Measurements from ENCODE around the gene WBP2.
"Not testable (repeated sequence)": the region's sequence is repeated elsewhere in the genome, so short reads cannot be mapped to it uniquely, and the experiment has no call there.

DNA sequence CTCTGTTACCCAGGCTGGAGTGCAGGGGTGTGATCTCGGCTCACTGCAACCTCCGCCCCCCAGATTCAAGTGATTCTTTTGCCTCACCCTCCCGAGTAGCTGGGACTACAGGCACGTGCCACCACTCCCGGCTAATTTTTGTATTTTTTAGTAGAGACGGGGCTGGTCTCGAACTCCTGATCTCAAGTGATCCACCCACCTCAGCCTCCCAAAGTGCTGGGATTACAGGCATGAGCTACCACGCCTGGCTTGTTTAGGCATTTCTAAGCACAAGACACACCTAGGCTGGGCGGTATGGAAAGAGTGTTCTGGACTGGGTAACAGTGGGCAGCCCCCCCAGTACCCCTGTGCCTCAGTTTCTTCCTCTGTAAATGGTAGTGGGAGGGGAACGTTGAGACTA, 15.1 kb upstream of the WBP2 start:
- not testable (repeated sequence) for TF ChIP-seq POLR2A, TAF1, SPI1, POLR2AphosphoS5 (IDR thresholded peaks at IDR 0.05; ENCODE audit: low read depth, low read length)

Data from GM12891 (cell line).